ENCODE data around the gene SCNN1A. TPM values are rescaled to one million over a fixed set of nuclear protein-coding genes. Genes with fewer than 3 reads are reported as not detected.

SCNN1A gene
- total RNA-seq, 1 experiment from 2014 or later: 2.9 TPM

GRCh38 chr12:6347367-6348338 lies 27.7 kb downstream of the SCNN1A start:
- Histone ChIP-seq H3K9ac (ENCODE audit: low read length) (no peak overlapping the region), H3K27ac (ENCODE audit: low read length) (no peak overlapping the region), H3K36me3 (ENCODE audit: low read depth, low read length) (no peaks in the 10 kb centered on the region), H3K9me2 (replicated peaks; ENCODE audit: low read length) (no peaks in the 10 kb centered on the region), H3K9me3 (ENCODE audit: low read length) (no peaks in the 10 kb centered on the region), H3K27me3 (ENCODE audit: low read length) (no peaks in the 10 kb centered on the region), H3F3A (ENCODE audit: low read length, unreplicated experiment) (no peaks in the 10 kb centered on the region), H3K4me1 (ENCODE audit: insufficient read depth, low read length) (peaks cover 22% of the 10 kb centered on the region), H2AFZ (ENCODE audit: low read length) (no peak overlapping the region), H3K79me2 (ENCODE audit: low read length) (no peaks in the 10 kb centered on the region), H4K20me1 (ENCODE audit: low read length) (no peaks in the 10 kb centered on the region), H3K4me3 (ENCODE audit: low read length) (no peak overlapping the region), H3K4me2 (ENCODE audit: low read length) (no peak overlapping the region)
- DNase-seq (no peak), ATAC-seq (no peak)
- ChIA-PET POLR2A (ENCODE audit: unreplicated experiment) (no interaction called here), CTCF (no interaction called here)
- no TSS peak for BruUV-seq (replicated peaks)
- intact Hi-C loops (cut with micrococcal nuclease): no loop called here
- no peak for TF ChIP-seq EZH2phosphoT487 (IDR thresholded peaks at IDR 0.05; ENCODE audit: borderline replicate concordance, low read length)
- TF ChIP-seq EZH2 (IDR thresholded peaks at IDR 0.05; ENCODE audit: low read length, unreplicated experiment): no peak
- TF ChIP-seq, protein P1, sequence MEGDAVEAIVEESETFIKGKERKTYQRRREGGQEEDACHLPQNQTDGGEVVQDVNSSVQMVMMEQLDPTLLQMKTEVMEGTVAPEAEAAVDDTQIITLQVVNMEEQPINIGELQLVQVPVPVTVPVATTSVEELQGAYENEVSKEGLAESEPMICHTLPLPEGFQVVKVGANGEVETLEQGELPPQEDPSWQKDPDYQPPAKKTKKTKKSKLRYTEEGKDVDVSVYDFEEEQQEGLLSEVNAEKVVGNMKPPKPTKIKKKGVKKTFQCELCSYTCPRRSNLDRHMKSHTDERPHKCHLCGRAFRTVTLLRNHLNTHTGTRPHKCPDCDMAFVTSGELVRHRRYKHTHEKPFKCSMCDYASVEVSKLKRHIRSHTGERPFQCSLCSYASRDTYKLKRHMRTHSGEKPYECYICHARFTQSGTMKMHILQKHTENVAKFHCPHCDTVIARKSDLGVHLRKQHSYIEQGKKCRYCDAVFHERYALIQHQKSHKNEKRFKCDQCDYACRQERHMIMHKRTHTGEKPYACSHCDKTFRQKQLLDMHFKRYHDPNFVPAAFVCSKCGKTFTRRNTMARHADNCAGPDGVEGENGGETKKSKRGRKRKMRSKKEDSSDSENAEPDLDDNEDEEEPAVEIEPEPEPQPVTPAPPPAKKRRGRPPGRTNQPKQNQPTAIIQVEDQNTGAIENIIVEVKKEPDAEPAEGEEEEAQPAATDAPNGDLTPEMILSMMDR (conservative IDR thresholded peaks at IDR 0.05; ENCODE audit: low read depth, low read length): no peak

GRCh38 chr12:6346942-6347341 lies 28.4 kb downstream of the SCNN1A start:
- TF ChIP-seq, protein P1 (conservative IDR thresholded peaks at IDR 0.05; ENCODE audit: low read depth, low read length): no peak
- TF ChIP-seq EZH2phosphoT487 (IDR thresholded peaks at IDR 0.05; ENCODE audit: borderline replicate concordance, low read length) (no peak), EZH2 (IDR thresholded peaks at IDR 0.05; ENCODE audit: low read length, unreplicated experiment) (no peak)
- Histone ChIP-seq H3K27me3 (ENCODE audit: low read length) (no peaks in the 10 kb centered on the region), H3K36me3 (ENCODE audit: low read depth, low read length) (no peaks in the 10 kb centered on the region), H3K9me3 (ENCODE audit: low read length) (no peaks in the 10 kb centered on the region), H4K20me1 (ENCODE audit: low read length) (no peaks in the 10 kb centered on the region), H2AFZ (ENCODE audit: low read length) (no peak overlapping the region), H3K4me1 (ENCODE audit: insufficient read depth, low read length) (peaks cover 29% of the 10 kb centered on the region), H3K9ac (ENCODE audit: low read length) (no peak overlapping the region), H3K27ac (ENCODE audit: low read length) (no peak overlapping the region), H3K9me2 (replicated peaks; ENCODE audit: low read length) (no peaks in the 10 kb centered on the region), H3K4me3 (ENCODE audit: low read length) (no peak overlapping the region), H3K4me2 (ENCODE audit: low read length) (no peak overlapping the region), H3K79me2 (ENCODE audit: low read length) (peaks cover 6% of the 10 kb centered on the region), H3F3A (ENCODE audit: low read length, unreplicated experiment) (no peaks in the 10 kb centered on the region)
- no peak for ATAC-seq
- BruUV-seq (replicated peaks): no TSS peak
- intact Hi-C loops (cut with micrococcal nuclease): no loop called here
- ChIA-PET CTCF (no interaction called here), POLR2A (ENCODE audit: unreplicated experiment) (interaction anchor here (0.8 kb wide), 1 partner anchor 11 kb away, joined by 3 read pairs; no protein-coding TSS in a partner anchor)
- DNase-seq: no peak

Data from PC-3 (cell line).